ENCODE results near the gene PRR3. TPM values are rescaled to one million over a fixed set of nuclear protein-coding genes. Genes with fewer than 3 reads are reported as not detected.

The PRR3 gene
- total RNA-seq, 4 donors from 2014 or later: 4.5 to 14.0 (median 8.5) TPM

- 1% methylated on average over 61 to 63 of the region's 71 CpGs for WGBS, 2 donors
- H3K4me3 ChIP-seq (ENCODE audit: low read depth, poor library complexity, severe bottlenecking): peak within 1 kb of the TSS; percentile 69
- intact Hi-C loops (cut with DNase I; ENCODE audit: low total_unique reads): no loop called here
- peak in 1 of 3 donors; percentile 24 for TF ChIP-seq CTCF (IDR thresholded peaks at IDR 0.05)
- TF ChIP-seq POLR2A (IDR thresholded peaks at IDR 0.05): no peak
- peak; percentile 94 to 99 for DNase-seq (ENCODE audit: low spot score in 2 of 2)
These were observed 809 bp upstream of the PRR3 start, which contains the start of gene GNL1 for GRCh38 chr6:30556066-30556905. GNL1 (minus strand) TSS chr6:30556489; CDS start chr6:30556203, 286 bp downstream.

GRCh38 chr6:30557683-30557981 is 537 bp downstream of the PRR3 start:
- intact Hi-C loops (cut with DNase I; ENCODE audit: low total_unique reads): no loop called here
- WGBS, 2 donors: 2 to 4% methylated on average over 6 of the region's 6 CpGs
- H3K4me3 ChIP-seq (ENCODE audit: low read depth, poor library complexity, severe bottlenecking): peak overlapping the region; percentile 69
- no peak for TF ChIP-seq CTCF (IDR thresholded peaks at IDR 0.05)
- no peak for TF ChIP-seq POLR2A (IDR thresholded peaks at IDR 0.05)
- peak in 1 of 2 donors; percentile 36 for DNase-seq (ENCODE audit: low spot score in 2 of 2)

- no peak for DNase-seq (ENCODE audit: low spot score in 2 of 2)
- no peak for TF ChIP-seq CTCF (IDR thresholded peaks at IDR 0.05)
- TF ChIP-seq POLR2A (IDR thresholded peaks at IDR 0.05): no peak
These were observed 3.8 kb downstream of the PRR3 start for GRCh38 chr6:30560930-30561329.

GRCh38 chr6:30562470-30563425 is 5.7 kb downstream of the PRR3 start:
- DNase-seq (ENCODE audit: low spot score in 2 of 2): no peak
- no peak for TF ChIP-seq POLR2A (IDR thresholded peaks at IDR 0.05)
- TF ChIP-seq CTCF (IDR thresholded peaks at IDR 0.05): no peak
- 90 to 93% methylated on average over 14 of the region's 14 CpGs for WGBS, 2 donors
- intact Hi-C loops (cut with DNase I; ENCODE audit: low total_unique reads): no loop called here
- no peak overlapping the region for H3K4me3 ChIP-seq (ENCODE audit: low read depth, poor library complexity, severe bottlenecking)

More at GRCh38 chr6:30560930-30561329, 3.8 kb downstream of the PRR3 start:
- H3K4me3 ChIP-seq (ENCODE audit: low read depth, poor library complexity, severe bottlenecking): no peak overlapping the region
- 94 to 95% methylated on average over 3 of the region's 3 CpGs for WGBS, 2 donors
- intact Hi-C loops (cut with DNase I; ENCODE audit: low total_unique reads): no loop called here

GRCh38 chr6:30564114-30564513 is 7.0 kb downstream of the PRR3 start:
- H3K4me3 ChIP-seq (ENCODE audit: low read depth, poor library complexity, severe bottlenecking): no peak overlapping the region
- DNase-seq (ENCODE audit: low spot score in 2 of 2): no peak
- no peak for TF ChIP-seq CTCF (IDR thresholded peaks at IDR 0.05)
- TF ChIP-seq POLR2A (IDR thresholded peaks at IDR 0.05): no peak
- WGBS, 2 donors: 81 to 95% methylated on average over 1 of the region's 1 CpG
- intact Hi-C loops (cut with DNase I; ENCODE audit: low total_unique reads): no loop called here
